ENCODE results near the gene STAG1.

- TF ChIP-seq CTCF (IDR thresholded peaks at IDR 0.05) = no peak
- no peak for TF ChIP-seq POLR2AphosphoS5 (IDR thresholded peaks at IDR 0.05)
Observed at GRCh38 chr3:136327671-136328070, 424.5 kb downstream of the STAG1 start.

Data from esophagus muscularis mucosa (tissue), 3 donors.